Activated CD8-positive, alpha-beta T cell treated with anti-CD3 and anti-CD28 coated beads for 36 hours (primary cell): ENCODE data around the gene CLK1. TPM values are rescaled to one million over a fixed set of nuclear protein-coding genes. Genes with fewer than 3 reads are reported as not detected.

ENCODE experiments used
- ATAC-seq: fragments of 200-7000 bp; cut with Tn5 transposase; one replicate; pipeline ENCODE4 v1.10.0; 2021; ENCODE audit warnings: mild to moderate bottlenecking, moderate library complexity
- CTCF ChIA-PET: fragments of 350-600 bp; sonication (Branson Sonifier 250); formaldehyde crosslinking; loops from one replicate; lab custom pipeline; 2021; ENCODE audit warnings: antibody characterized with exemption; lab: Charles Lee
- POLR2A ChIA-PET: fragments of 350-600 bp; sonication (Branson Sonifier 250); formaldehyde crosslinking; loops from one replicate; lab custom pipeline; 2021; ENCODE audit warnings: antibody characterized with exemption; lab: Charles Lee
- DNase-seq: peaks from one replicate; pipeline ENCODE4 v3.0.0-alpha.2; 2020
- H3K27ac Mint-ChIP-seq: one replicate; pipeline ENCODE4 v1.8.0; 2021; ENCODE audit warnings: mild to moderate bottlenecking, mixed read lengths
- H3K27me3 Mint-ChIP-seq: one replicate; pipeline ENCODE4 v1.8.0; 2021; ENCODE audit warnings: mixed read lengths
- H3K36me3 Mint-ChIP-seq: one replicate; pipeline ENCODE4 v1.8.0; 2021; ENCODE audit warnings: low read depth, mixed read lengths
- H3K4me1 Mint-ChIP-seq: one replicate; pipeline ENCODE4 v1.8.0; 2021; ENCODE audit warnings: low read depth, mixed read lengths
- H3K4me3 Mint-ChIP-seq: one replicate; pipeline ENCODE4 v1.8.0; 2021; ENCODE audit warnings: mild to moderate bottlenecking, moderate library complexity, mixed read lengths
- H3K9me3 Mint-ChIP-seq: one replicate; pipeline ENCODE4 v1.8.0; 2021; ENCODE audit warnings: mixed read lengths
- intact Hi-C: fragments of 100-400 bp; cut with micrococcal nuclease; formaldehyde crosslinking; loops from one replicate; pipeline ENCODE4 v1.10.0; 2022
- total RNA-seq, 2 experiments: library from RNA; stranded (reverse); gene quantifications; one replicate each; pipeline ENCODE4 v1.2.3, GENCODE V29; 2021
- TF ChIP-seq, protein P1 (sequence below): fragments of 200-600 bp; IDR thresholded peaks from one replicate; pipeline ENCODE4 v1.8.0; 2022; ENCODE audit warnings: antibody characterized with exemption, mild to moderate bottlenecking

Gene CLK1
- total RNA-seq, 2 experiments from 2014 or later = 121 to 122 TPM

DNA sequence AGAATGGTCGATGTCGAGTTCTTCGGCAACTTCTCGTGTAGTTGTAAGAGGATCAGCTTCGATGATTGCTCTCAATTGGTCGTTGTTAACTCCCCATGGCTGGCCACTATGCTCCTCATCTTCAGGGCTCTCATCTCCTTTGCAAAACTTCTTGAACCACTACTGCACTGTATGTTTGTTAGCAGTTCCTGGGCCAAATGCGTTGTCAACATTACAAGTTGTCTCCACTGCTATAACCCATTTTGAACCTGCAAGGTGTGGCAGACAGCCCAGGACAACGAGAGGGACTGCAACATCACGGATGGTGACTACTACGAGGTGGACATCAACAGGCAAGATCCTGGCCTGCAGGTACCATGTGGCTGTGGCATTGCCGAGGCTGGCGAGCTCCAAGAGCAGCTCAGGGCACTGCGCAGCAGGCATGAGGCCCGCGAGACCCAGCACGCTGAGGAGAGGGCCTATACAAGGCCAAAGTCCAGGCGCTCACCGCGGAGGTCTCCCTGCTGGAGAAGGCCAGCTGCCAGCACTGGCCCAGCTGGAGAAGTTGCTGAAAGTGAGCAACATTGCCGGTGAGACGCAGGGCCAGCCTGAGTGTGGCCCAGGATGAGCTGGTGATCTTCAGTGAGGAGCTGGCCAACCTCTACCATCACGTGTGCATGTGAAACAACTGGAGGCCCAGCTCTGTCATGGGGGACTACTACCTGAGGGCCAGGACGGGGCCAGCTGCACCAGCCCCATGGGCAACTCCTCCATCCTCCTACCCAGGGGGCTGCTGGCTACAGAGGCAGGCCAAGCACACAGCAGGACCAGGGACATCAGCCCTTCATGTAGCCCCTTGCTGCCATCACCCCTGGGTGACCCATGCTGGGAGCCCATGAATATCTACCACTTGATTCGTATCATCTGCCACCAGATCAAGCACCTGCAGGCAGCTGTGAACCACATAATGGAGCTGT is 20.2 kb downstream of the CLK1 start:
- H3K4me1 Mint-ChIP-seq = no peaks in the 10 kb centered on the region
- no peaks in the 10 kb centered on the region for H3K36me3 Mint-ChIP-seq
- CTCF ChIA-PET = interaction anchor here (0.6 kb wide), 1 partner anchor 69 kb away, joined by 3 read pairs; no protein-coding TSS in a partner anchor
- no peaks in the 10 kb centered on the region for H3K9me3 Mint-ChIP-seq
- H3K4me3 Mint-ChIP-seq = no peak overlapping the region
- H3K27ac Mint-ChIP-seq = no peak overlapping the region
- no peaks in the 10 kb centered on the region for H3K27me3 Mint-ChIP-seq
- TF ChIP-seq, protein P1, sequence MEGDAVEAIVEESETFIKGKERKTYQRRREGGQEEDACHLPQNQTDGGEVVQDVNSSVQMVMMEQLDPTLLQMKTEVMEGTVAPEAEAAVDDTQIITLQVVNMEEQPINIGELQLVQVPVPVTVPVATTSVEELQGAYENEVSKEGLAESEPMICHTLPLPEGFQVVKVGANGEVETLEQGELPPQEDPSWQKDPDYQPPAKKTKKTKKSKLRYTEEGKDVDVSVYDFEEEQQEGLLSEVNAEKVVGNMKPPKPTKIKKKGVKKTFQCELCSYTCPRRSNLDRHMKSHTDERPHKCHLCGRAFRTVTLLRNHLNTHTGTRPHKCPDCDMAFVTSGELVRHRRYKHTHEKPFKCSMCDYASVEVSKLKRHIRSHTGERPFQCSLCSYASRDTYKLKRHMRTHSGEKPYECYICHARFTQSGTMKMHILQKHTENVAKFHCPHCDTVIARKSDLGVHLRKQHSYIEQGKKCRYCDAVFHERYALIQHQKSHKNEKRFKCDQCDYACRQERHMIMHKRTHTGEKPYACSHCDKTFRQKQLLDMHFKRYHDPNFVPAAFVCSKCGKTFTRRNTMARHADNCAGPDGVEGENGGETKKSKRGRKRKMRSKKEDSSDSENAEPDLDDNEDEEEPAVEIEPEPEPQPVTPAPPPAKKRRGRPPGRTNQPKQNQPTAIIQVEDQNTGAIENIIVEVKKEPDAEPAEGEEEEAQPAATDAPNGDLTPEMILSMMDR = no peak
- POLR2A ChIA-PET = interaction anchor here (0.7 to 5.2 kb wide), 12 partner anchors 8 to 32 kb away, joined by 3 to 33 read pairs (median 4); no protein-coding TSS in a partner anchor
- ATAC-seq = no peak
- DNase-seq = no peak
- intact Hi-C loops = no loop called here

DNA sequence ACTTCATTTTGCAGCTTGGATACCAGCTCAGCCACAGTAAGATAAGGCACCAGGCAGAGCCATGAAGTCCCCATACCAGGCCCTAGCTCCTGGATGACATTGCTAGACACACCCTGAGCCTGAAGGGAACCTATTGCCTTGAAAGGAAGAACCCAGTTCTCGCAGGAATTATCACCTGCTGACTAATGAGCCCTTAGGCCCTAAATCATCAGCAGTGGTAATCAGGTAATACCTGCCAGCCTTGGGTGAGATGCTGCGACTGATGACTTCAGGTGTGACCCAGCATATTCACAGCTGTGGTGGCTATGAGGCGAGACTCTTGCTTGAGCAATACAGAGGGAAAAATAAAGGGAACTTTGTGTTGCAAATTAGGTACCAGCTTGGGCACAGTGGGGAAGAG is 24.9 kb downstream of the CLK1 start:
- H3K9me3 Mint-ChIP-seq = peaks cover 12% of the 10 kb centered on the region
- no peaks in the 10 kb centered on the region for H3K4me1 Mint-ChIP-seq
- POLR2A ChIA-PET = interaction anchor here (0.6 to 0.9 kb wide), 3 partner anchors 13 to 23 kb away, joined by 3 to 4 read pairs (median 4); no protein-coding TSS in a partner anchor
- CTCF ChIA-PET = interaction anchor here (0.9 kb wide), 1 partner anchor 393 kb away, joined by 3 read pairs; no protein-coding TSS in a partner anchor
- no peaks in the 10 kb centered on the region for H3K27me3 Mint-ChIP-seq
- no peak overlapping the region for H3K27ac Mint-ChIP-seq
- intact Hi-C loops = no loop called here
- H3K4me3 Mint-ChIP-seq = no peak overlapping the region
- ATAC-seq = no peak
- peaks cover 5% of the 10 kb centered on the region for H3K36me3 Mint-ChIP-seq
- no peak for DNase-seq
- TF ChIP-seq, protein P1 = no peak

DNA sequence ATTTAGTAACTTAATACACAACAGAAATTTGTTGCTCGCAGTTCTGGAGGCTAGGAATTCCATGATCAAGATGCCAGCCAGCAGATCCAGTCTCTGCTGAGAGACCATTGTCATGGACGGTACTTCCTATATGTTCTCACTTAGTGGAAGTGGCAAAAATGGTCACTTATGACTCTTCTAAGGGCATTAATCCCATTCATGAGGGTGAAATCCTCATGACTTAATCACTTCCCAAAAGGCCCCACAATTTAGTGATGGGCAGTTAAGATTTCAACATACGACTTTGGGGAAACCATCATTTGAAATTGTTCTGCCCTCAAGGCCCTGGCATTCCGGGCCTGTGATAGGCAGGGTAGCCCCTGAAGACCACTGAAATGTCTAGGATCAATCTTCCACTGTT is 29.8 kb downstream of the CLK1 start:
- TF ChIP-seq, protein P1 = no peak
- ChIA-PET POLR2A (no interaction called here), CTCF (no interaction called here)
- Mint-ChIP-seq H3K27me3 (no peaks in the 10 kb centered on the region), H3K36me3 (peaks cover 5% of the 10 kb centered on the region), H3K27ac (no peak overlapping the region), H3K9me3 (peaks cover 12% of the 10 kb centered on the region), H3K4me1 (no peaks in the 10 kb centered on the region), H3K4me3 (no peak overlapping the region)
- DNase-seq (no peak), ATAC-seq (no peak)
- intact Hi-C loops = no loop called here

DNA sequence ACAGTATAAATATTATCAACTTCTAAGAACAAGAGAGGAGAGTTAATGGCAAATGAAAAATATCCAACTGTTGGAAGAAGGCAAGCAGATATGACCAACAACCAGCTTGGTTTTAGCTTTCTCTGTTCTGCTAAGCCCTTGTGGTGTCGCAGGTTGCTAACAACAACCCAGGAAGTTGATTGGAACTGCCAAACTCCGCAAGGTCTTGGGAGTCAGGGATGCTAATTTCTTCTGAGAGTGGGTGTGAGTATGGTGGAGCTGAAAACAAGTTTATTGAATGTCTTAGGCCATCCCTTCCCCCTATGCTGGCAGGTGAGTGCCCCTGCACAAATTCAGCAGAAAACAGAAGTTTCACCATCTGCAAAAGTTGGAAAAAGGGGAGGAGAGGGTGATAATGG is 35.2 kb downstream of the CLK1 start:
- H3K27ac Mint-ChIP-seq = no peak overlapping the region
- no peaks in the 10 kb centered on the region for H3K27me3 Mint-ChIP-seq
- POLR2A ChIA-PET = interaction anchor here (1.2 to 4.5 kb wide), 7 partner anchors 12 to 38 kb away, joined by 5 to 67 read pairs (median 13); partner anchors contain the start of gene CLK1
- ATAC-seq (no peak), DNase-seq (no peak)
- peaks cover 7% of the 10 kb centered on the region for H3K4me1 Mint-ChIP-seq
- no peaks in the 10 kb centered on the region for H3K9me3 Mint-ChIP-seq
- intact Hi-C loops = no loop called here
- H3K36me3 Mint-ChIP-seq = peaks cover 21% of the 10 kb centered on the region
- TF ChIP-seq, protein P1 = no peak
- CTCF ChIA-PET = no interaction called here
- H3K4me3 Mint-ChIP-seq = no peak overlapping the region
